ENCODE results near the gene COX4I1. TPM values are rescaled to one million over a fixed set of nuclear protein-coding genes. Genes with fewer than 3 reads are reported as not detected.

The COX4I1 gene
- total and polyA plus RNA-seq, 2 of the 8 experiments (the other 6 are each of a cell fraction or from before 2014, with no cell fraction given), result 507 to 707 TPM

DNA sequence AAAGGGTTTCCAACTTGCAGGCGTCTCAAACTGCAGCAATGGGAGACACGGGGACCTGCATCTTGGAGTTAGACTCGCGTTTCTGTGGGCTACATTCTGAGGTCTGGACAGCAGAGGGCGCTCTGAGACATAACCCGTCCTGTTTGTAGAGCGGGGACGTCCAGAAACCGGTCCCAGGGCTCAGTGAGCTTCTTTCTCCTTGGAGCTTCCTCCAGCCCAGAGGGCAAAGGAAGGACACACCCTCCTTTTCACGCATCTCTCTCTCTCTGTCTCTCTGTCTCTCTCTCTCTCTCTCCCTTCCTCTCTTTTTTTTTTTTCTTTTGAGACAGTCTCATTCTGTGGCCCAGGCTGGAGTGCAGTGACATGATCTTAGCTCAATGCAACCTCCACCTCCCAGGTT is 19.8 kb downstream of the COX4I1 start (continued):
- TF ChIP-seq HDAC6 (IDR thresholded peaks at IDR 0.05; ENCODE audit: low read depth, low read length) (no peak), TEAD4 (IDR thresholded peaks at IDR 0.05; ENCODE audit: low read depth, low read length) (no peak; the same call in 1 of the 2 replicates), TAF1 (IDR thresholded peaks at IDR 0.05; ENCODE audit: low read depth, low read length) (no peak), POU5F1 (IDR thresholded peaks at IDR 0.05; ENCODE audit: low read depth, low read length) (no peak), EP300 (IDR thresholded peaks at IDR 0.05; ENCODE audit: borderline replicate concordance in 1 of 2, low read depth in 2 of 2, low read length in 2 of 2) (no peak), SAP30 (IDR thresholded peaks at IDR 0.05; ENCODE audit: insufficient read depth, insufficient replicate concordance, low read length) (no peak), KDM5A (IDR thresholded peaks at IDR 0.05; ENCODE audit: low read length) (no peak), RXRA (IDR thresholded peaks at IDR 0.05; ENCODE audit: insufficient read depth, low read depth, low read length) (no peak), CBX5 (IDR thresholded peaks at IDR 0.05; ENCODE audit: low read depth, low read length) (no peak), RAD21 (IDR thresholded peaks at IDR 0.05 in 1 of 2, conservative IDR thresholded peaks at IDR 0.05 in 1 of 2; ENCODE audit: low read depth in 2 of 2, low read length in 2 of 2) (peak; percentile 76 to 81), RNF2 (IDR thresholded peaks at IDR 0.05; ENCODE audit: borderline replicate concordance, low read depth, low read length, missing control alignments, poor library complexity, severe bottlenecking) (no peak), POLR2A (IDR thresholded peaks at IDR 0.05; ENCODE audit: control extremely low read depth in 1 of 2, low read depth in 2 of 2, low read length in 2 of 2) (no peak)
- TF ChIP-seq, protein P1, sequence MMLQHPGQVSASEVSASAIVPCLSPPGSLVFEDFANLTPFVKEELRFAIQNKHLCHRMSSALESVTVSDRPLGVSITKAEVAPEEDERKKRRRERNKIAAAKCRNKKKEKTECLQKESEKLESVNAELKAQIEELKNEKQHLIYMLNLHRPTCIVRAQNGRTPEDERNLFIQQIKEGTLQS (IDR thresholded peaks at IDR 0.05; ENCODE audit: insufficient read depth, low read depth, low read length), result no peak
- TF ChIP-seq, protein P2, sequence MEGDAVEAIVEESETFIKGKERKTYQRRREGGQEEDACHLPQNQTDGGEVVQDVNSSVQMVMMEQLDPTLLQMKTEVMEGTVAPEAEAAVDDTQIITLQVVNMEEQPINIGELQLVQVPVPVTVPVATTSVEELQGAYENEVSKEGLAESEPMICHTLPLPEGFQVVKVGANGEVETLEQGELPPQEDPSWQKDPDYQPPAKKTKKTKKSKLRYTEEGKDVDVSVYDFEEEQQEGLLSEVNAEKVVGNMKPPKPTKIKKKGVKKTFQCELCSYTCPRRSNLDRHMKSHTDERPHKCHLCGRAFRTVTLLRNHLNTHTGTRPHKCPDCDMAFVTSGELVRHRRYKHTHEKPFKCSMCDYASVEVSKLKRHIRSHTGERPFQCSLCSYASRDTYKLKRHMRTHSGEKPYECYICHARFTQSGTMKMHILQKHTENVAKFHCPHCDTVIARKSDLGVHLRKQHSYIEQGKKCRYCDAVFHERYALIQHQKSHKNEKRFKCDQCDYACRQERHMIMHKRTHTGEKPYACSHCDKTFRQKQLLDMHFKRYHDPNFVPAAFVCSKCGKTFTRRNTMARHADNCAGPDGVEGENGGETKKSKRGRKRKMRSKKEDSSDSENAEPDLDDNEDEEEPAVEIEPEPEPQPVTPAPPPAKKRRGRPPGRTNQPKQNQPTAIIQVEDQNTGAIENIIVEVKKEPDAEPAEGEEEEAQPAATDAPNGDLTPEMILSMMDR (IDR thresholded peaks at IDR 0.05; ENCODE audit: control extremely low read depth in 1 of 3, insufficient read depth in 1 of 3, low read depth in 1 of 3, low read length in 3 of 3), result peak; percentile 79 to 91 (median 90)
